PC-9 (cell line): ENCODE measurements around the gene ADAMTS6. TPM values are rescaled to one million over a fixed set of nuclear protein-coding genes. Genes with fewer than 3 reads are reported as not detected.

Experiments
- BruUV-seq: library from RNA; stranded (reverse); fragments of 400-500 nt; replicated peaks from 2 replicates; lab custom pipeline; 2021; lab: Mats Ljungman, UMichigan
- CTCF ChIA-PET: fragments of 300-600 bp; sonication (Branson Sonifier 250); formaldehyde crosslinking; loops from one replicate; lab custom pipeline; 2022; ENCODE audit warnings: antibody characterized with exemption; lab: Charles Lee
- POLR2A ChIA-PET: fragments of 300-600 bp; sonication (Branson Sonifier 250); formaldehyde crosslinking; loops from one replicate; lab custom pipeline; 2022; ENCODE audit warnings: antibody characterized with exemption; ENCODE audit not compliant: unreplicated experiment; lab: Charles Lee
- DNase-seq, 2 experiments: peaks; one replicate each; pipeline versions ENCODE4 v3.0.0 to v3.0.0-alpha.2; 2015 to 2022; ENCODE audit warnings: mixed read lengths in 1 of 2
- H2AFZ ChIP-seq: fragments of 200-600 bp; sonication (generic); 2 replicates; pipeline ENCODE4 v1.8.1; 2017; ENCODE audit warnings: antibody characterized with exemption
- H3F3A ChIP-seq: fragments of 200-600 bp; sonication (generic); 2 replicates; pipeline ENCODE4 v1.8.1; 2017; ENCODE audit warnings: antibody characterized with exemption, mild to moderate bottlenecking, low read depth; ENCODE audit not compliant: insufficient read depth
- H3K27ac ChIP-seq: fragments of 200-600 bp; sonication (generic); 2 replicates; pipeline ENCODE4 v1.6.1; 2016; ENCODE audit warnings: mixed run types
- H3K27me3 ChIP-seq: fragments of 200-600 bp; sonication (generic); 2 replicates; pipeline ENCODE4 v1.6.1; 2016; ENCODE audit warnings: low read depth, mixed run types; ENCODE audit not compliant: insufficient read depth
- H3K36me3 ChIP-seq: fragments of 200-600 bp; sonication (generic); 2 replicates; pipeline ENCODE4 v1.6.1; 2016; ENCODE audit warnings: low read depth, mixed run types
- H3K4me1 ChIP-seq: fragments of 200-600 bp; sonication (generic); replicated peaks from 2 replicates; pipeline ENCODE4 v1.6.1; 2016; ENCODE audit warnings: mixed run types; ENCODE audit not compliant: insufficient read depth
- H3K4me2 ChIP-seq: fragments of 200-600 bp; sonication (generic); 2 replicates; pipeline ENCODE4 v1.6.1; 2017; ENCODE audit warnings: mixed run types
- H3K4me3 ChIP-seq: fragments of 200-600 bp; sonication (generic); 2 replicates; pipeline ENCODE4 v1.6.1; 2016; ENCODE audit warnings: mixed run types
- H3K79me2 ChIP-seq: fragments of 200-600 bp; sonication (generic); 2 replicates; pipeline ENCODE4 v1.6.1; 2017; ENCODE audit warnings: low read depth, mixed run types
- H3K9me2 ChIP-seq: fragments of 200-600 bp; sonication (generic); 2 replicates; pipeline ENCODE4 v1.8.1; 2017; ENCODE audit warnings: mild to moderate bottlenecking; ENCODE audit not compliant: insufficient read depth
- H3K9me3 ChIP-seq: fragments of 200-600 bp; sonication (generic); 2 replicates; pipeline ENCODE4 v1.8.1; 2016; ENCODE audit warnings: low read depth; ENCODE audit not compliant: insufficient read depth
- H4K20me1 ChIP-seq: fragments of 200-600 bp; sonication (generic); 2 replicates; pipeline ENCODE4 v1.8.1; 2017; ENCODE audit not compliant: insufficient read depth
- CTCF ChIP-seq: fragments of 200-600 bp; sonication (generic); conservative IDR thresholded peaks from 2 replicates; pipeline ENCODE4 v1.6.1; 2017; ENCODE audit warnings: mixed run types, antibody characterized with exemption, mild to moderate bottlenecking, moderate library complexity
- EZH2 ChIP-seq: fragments of 200-600 bp; sonication (generic); IDR thresholded peaks from 2 replicates; pipeline ENCODE4 v1.8.0; 2017; ENCODE audit warnings: antibody characterized with exemption, low read depth
- intact Hi-C: fragments of 100-400 bp; cut with micrococcal nuclease; formaldehyde crosslinking; loops from one replicate; pipeline ENCODE4 v1.10.0; 2022; ENCODE audit not compliant: unreplicated experiment
- total RNA-seq: library from RNA; stranded (reverse); gene quantifications from 2 replicates; pipeline ENCODE4 v1.2.3, GENCODE V29; 2021

Gene ADAMTS6
- total RNA-seq, 1 experiment from 2014 or later: 1.4 TPM

GRCh38 chr5:65163698-65164097 is 318.0 kb downstream of the ADAMTS6 start:
- no peaks in the 10 kb centered on the region for H3K36me3 ChIP-seq
- no peak overlapping the region for H3K4me3 ChIP-seq
- H3K9me3 ChIP-seq: no peaks in the 10 kb centered on the region
- H3F3A ChIP-seq: no peaks in the 10 kb centered on the region
- DNase-seq: no peak
- POLR2A ChIA-PET: no interaction called here
- CTCF ChIA-PET: no interaction called here
- no peaks in the 10 kb centered on the region for H4K20me1 ChIP-seq
- no peak overlapping the region for H3K4me2 ChIP-seq
- BruUV-seq: no TSS peak
- no peak for TF ChIP-seq EZH2
- no peaks in the 10 kb centered on the region for H3K79me2 ChIP-seq
- H3K27ac ChIP-seq: no peak overlapping the region
- no peak overlapping the region for H2AFZ ChIP-seq
- H3K4me1 ChIP-seq: peaks cover 8% of the 10 kb centered on the region
- H3K27me3 ChIP-seq: no peaks in the 10 kb centered on the region
- H3K9me2 ChIP-seq: no peaks in the 10 kb centered on the region
- intact Hi-C loops: no loop called here

GRCh38 chr5:65161655-65162054 is 320.1 kb downstream of the ADAMTS6 start:
- Histone ChIP-seq H3K4me3 (no peak overlapping the region), H3K79me2 (no peaks in the 10 kb centered on the region), H3K9me3 (no peaks in the 10 kb centered on the region), H3K4me1 (peaks cover 22% of the 10 kb centered on the region), H3K9me2 (no peaks in the 10 kb centered on the region), H3K4me2 (no peak overlapping the region), H3K27ac (no peak overlapping the region), H3K27me3 (no peaks in the 10 kb centered on the region), H3K36me3 (no peaks in the 10 kb centered on the region), H4K20me1 (no peaks in the 10 kb centered on the region), H2AFZ (no peak overlapping the region), H3F3A (no peaks in the 10 kb centered on the region)
- DNase-seq: no peak
- no TSS peak for BruUV-seq
- intact Hi-C loops: no loop called here
- ChIA-PET CTCF (no interaction called here), POLR2A (no interaction called here)
- TF ChIP-seq EZH2: no peak
- TF ChIP-seq CTCF: no peak

- BruUV-seq: no TSS peak
- Histone ChIP-seq H3K36me3 (no peaks in the 10 kb centered on the region), H2AFZ (peak overlapping the region; percentile 35; the same call in 1 of the 2 replicates), H3K4me3 (no peak overlapping the region), H3K9me3 (no peaks in the 10 kb centered on the region), H3K9me2 (no peaks in the 10 kb centered on the region), H3K4me2 (peak overlapping the region; percentile 35), H3K4me1 (peaks cover 22% of the 10 kb centered on the region), H3K27me3 (no peaks in the 10 kb centered on the region), H4K20me1 (no peaks in the 10 kb centered on the region), H3K27ac (0 out of 2 replicates have a peak overlapping the region, but pooled peaks have one; percentile 2), H3K79me2 (no peaks in the 10 kb centered on the region), H3F3A (no peaks in the 10 kb centered on the region)
- no peak for TF ChIP-seq EZH2
- TF ChIP-seq CTCF: no peak
- ChIA-PET POLR2A (no interaction called here), CTCF (interaction anchor here (1.6 kb wide), 1 partner anchor 325 kb away, joined by 3 read pairs; no protein-coding TSS in a partner anchor)
- intact Hi-C loops: loop anchor here (2.0 kb wide), 1 partner anchor 41 kb away; no protein-coding TSS in a partner anchor
- peak; percentile 37 to 61 for DNase-seq
Observed at GRCh38 chr5:65157906-65158603, 323.7 kb downstream of the ADAMTS6 start.
